Endothelial cell of umbilical vein (primary cell): ENCODE measurements around the gene CLEC16A. TPM values are rescaled to one million over a fixed set of nuclear protein-coding genes. Genes with fewer than 3 reads are reported as not detected.

Source experiments
- BruUV-seq: library from RNA; stranded (reverse); fragments of 400-500 nt; replicated peaks from 2 replicates; lab custom pipeline; 2021; lab: Mats Ljungman, UMichigan
- CTCF ChIA-PET: fragments of 300-600, 350-600 bp; sonication (Branson Sonifier 250); formaldehyde crosslinking; loops from one replicate; lab custom pipeline; 2021; ENCODE audit warnings: antibody characterized with exemption, inconsistent platforms; lab: Charles Lee
- POLR2A ChIA-PET: fragments of 300-600, 350-600 bp; sonication (Branson Sonifier 250); formaldehyde crosslinking; loops from one replicate; lab custom pipeline; 2021; ENCODE audit warnings: antibody characterized with exemption, inconsistent platforms; lab: Charles Lee
- DNase-seq: peaks from one replicate; pipeline ENCODE4 v3.0.0-alpha.2; 2011; ENCODE audit warnings: low read depth, low spot score
- FAIRE-seq: peaks from 2 replicates; lab custom pipeline; 2011; peaks lifted over from hg19 to GRCh38; lab: Jason Lieb, UNC
- H2AFZ ChIP-seq: 2 replicates; pipeline ENCODE4 v1.6.0; 2012; ENCODE audit warnings: low read depth, low read length, control low read depth, inconsistent platforms
- H3K27ac ChIP-seq: 2 replicates; pipeline ENCODE4 v1.5.1; 2011; ENCODE audit warnings: low read depth, mild to moderate bottlenecking, control low read depth, low read length, moderate library complexity; ENCODE audit not compliant: insufficient read depth
- H3K27me3 ChIP-seq, 2 experiments: 2 replicates each; pipeline versions ENCODE4 v1.6.0 to v1.6.1; 2011; ENCODE audit warnings: low read length in 2 of 2, mixed read lengths in 1 of 2; ENCODE audit not compliant: control insufficient read depth in 2 of 2, insufficient read depth in 2 of 2
- H3K36me3 ChIP-seq, 2 experiments: 2 replicates in 1 of 2; 3 replicates in 1 of 2; pipeline ENCODE4 v1.5.1; 2011; ENCODE audit warnings: low read length in 2 of 2, mild to moderate bottlenecking in 1 of 2, moderate library complexity in 1 of 2; ENCODE audit not compliant: control insufficient read depth in 2 of 2, insufficient read depth in 2 of 2; ENCODE audit errors: extremely low read depth in 1 of 2
- H3K4me1 ChIP-seq: 3 replicates; pipeline ENCODE4 v1.5.1; 2011; ENCODE audit warnings: mild to moderate bottlenecking, low read length; ENCODE audit not compliant: control insufficient read depth, insufficient read depth; ENCODE audit errors: extremely low read depth
- H3K4me2 ChIP-seq: 2 replicates; pipeline ENCODE4 v1.6.1; 2011; ENCODE audit warnings: low read length, control low read depth, mixed read lengths; ENCODE audit not compliant: insufficient read depth
- H3K4me3 ChIP-seq, 3 experiments: fragments of 200-600 bp in 1 of 3; sonication (generic), shearing (Covaris generic) in 1 of 3; replicated peaks in 1 of 3; 2 replicates each; pipeline ENCODE4 v1.5.1; 2011 to 2016; ENCODE audit warnings: control low read depth in 3 of 3, low read length in 3 of 3, mild to moderate bottlenecking in 2 of 3, inconsistent platforms in 1 of 3, low read depth in 1 of 3, moderate library complexity in 1 of 3; ENCODE audit not compliant: insufficient read depth in 1 of 3
- H3K79me2 ChIP-seq: 2 replicates; pipeline ENCODE4 v1.6.0; 2012; ENCODE audit warnings: low read length, inconsistent platforms; ENCODE audit not compliant: control insufficient read depth, insufficient read depth
- H3K9ac ChIP-seq: replicated peaks from 2 replicates; pipeline ENCODE3; 2011; ENCODE audit warnings: low read length, control low read depth; ENCODE audit not compliant: insufficient read depth; ENCODE audit errors: extremely low read depth
- H3K9me1 ChIP-seq: replicated peaks from 3 replicates; pipeline ENCODE4 v1.6.0; 2011; ENCODE audit warnings: mild to moderate bottlenecking, low read length; ENCODE audit not compliant: control insufficient read depth, insufficient read depth; ENCODE audit errors: extremely low read depth
- H3K9me3 ChIP-seq: replicated peaks from 2 replicates; pipeline ENCODE4 v1.5.1; 2012; ENCODE audit warnings: low read length, inconsistent platforms; ENCODE audit not compliant: control insufficient read depth, insufficient read depth
- H4K20me1 ChIP-seq: replicated peaks from 2 replicates; pipeline ENCODE3; 2011; ENCODE audit warnings: mild to moderate bottlenecking, low read length; ENCODE audit not compliant: control insufficient read depth, insufficient read depth; ENCODE audit errors: extremely low read depth
- POLR2AphosphoS5 ChIP-seq: IDR thresholded peaks from 2 replicates; pipeline ENCODE4 v1.6.1; 2012; ENCODE audit warnings: low read depth, mild to moderate bottlenecking, control low read depth, low read length, moderate library complexity; ENCODE audit not compliant: insufficient read depth
- dilution Hi-C: fragments of 300-500 bp; cut with MboI; formaldehyde crosslinking; loops from one replicate; pipeline ENCODE4 v1.15.0; 2019; ENCODE audit warnings: low sequenced_read_pairs; ENCODE audit not compliant: extremely low pct_ligation_motif_present
- intact Hi-C: fragments of 100-400 bp; cut with micrococcal nuclease; formaldehyde crosslinking; loops from one replicate; pipeline ENCODE4 v1.10.0; 2022
- polyA plus RNA-seq, 4 experiments: library from polyadenylated mRNA; depleted of rRNA in 3 of 4; stranded (reverse) in 3 of 4; unstranded in 1 of 4; fragments of >200 nt; gene quantifications; 2 replicates each; pipeline versions ENCODE4 v1.2.1 to v1.2.3, GENCODE V29; 2011 to 2012; ENCODE audit warnings: missing spikeins in 1 of 4
- total RNA-seq: library from RNA; stranded (reverse); gene quantifications from 2 replicates; pipeline ENCODE4 v1.2.3, GENCODE V29; 2021
- TF ChIP-seq, protein P1 (sequence below), 2 donors: IDR thresholded peaks; 1 replicate in 1 of 2; 2 replicates in 1 of 2; pipeline ENCODE4 v1.5.1; 2011; ENCODE audit warnings: low read length in 2 of 2, mild to moderate bottlenecking in 2 of 2, moderate library complexity in 2 of 2, control low read depth in 1 of 2, inconsistent platforms in 1 of 2, low read depth in 1 of 2; ENCODE audit not compliant: insufficient read depth in 1 of 2; ENCODE audit errors: extremely low read depth in 1 of 2

The CLEC16A gene
- total and polyA plus RNA-seq, 2 donors (not counting 3 experiments of a cell fraction or from before 2014, with no cell fraction given): 11.4 to 23.3 TPM

GRCh38 chr16:10988164-10988803 lies 43.9 kb downstream of the CLEC16A start:
- TF ChIP-seq, protein P1, sequence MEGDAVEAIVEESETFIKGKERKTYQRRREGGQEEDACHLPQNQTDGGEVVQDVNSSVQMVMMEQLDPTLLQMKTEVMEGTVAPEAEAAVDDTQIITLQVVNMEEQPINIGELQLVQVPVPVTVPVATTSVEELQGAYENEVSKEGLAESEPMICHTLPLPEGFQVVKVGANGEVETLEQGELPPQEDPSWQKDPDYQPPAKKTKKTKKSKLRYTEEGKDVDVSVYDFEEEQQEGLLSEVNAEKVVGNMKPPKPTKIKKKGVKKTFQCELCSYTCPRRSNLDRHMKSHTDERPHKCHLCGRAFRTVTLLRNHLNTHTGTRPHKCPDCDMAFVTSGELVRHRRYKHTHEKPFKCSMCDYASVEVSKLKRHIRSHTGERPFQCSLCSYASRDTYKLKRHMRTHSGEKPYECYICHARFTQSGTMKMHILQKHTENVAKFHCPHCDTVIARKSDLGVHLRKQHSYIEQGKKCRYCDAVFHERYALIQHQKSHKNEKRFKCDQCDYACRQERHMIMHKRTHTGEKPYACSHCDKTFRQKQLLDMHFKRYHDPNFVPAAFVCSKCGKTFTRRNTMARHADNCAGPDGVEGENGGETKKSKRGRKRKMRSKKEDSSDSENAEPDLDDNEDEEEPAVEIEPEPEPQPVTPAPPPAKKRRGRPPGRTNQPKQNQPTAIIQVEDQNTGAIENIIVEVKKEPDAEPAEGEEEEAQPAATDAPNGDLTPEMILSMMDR (IDR thresholded peaks at IDR 0.05; ENCODE audit: extremely low read depth in 1 of 2, insufficient read depth in 1 of 2, low read depth in 1 of 2, low read length in 2 of 2): peak; percentile 26 to 57
- no peak for TF ChIP-seq POLR2AphosphoS5
- POLR2A ChIA-PET: no interaction called here
- H3K79me2 ChIP-seq: no peaks in the 10 kb centered on the region
- no peaks in the 10 kb centered on the region for H3K27me3 ChIP-seq
- peak; percentile 53 for FAIRE-seq
- H3K9ac ChIP-seq: no peak overlapping the region
- CTCF ChIA-PET: no interaction called here
- dilution Hi-C loops: no loop called here
- H4K20me1 ChIP-seq: no peaks in the 10 kb centered on the region
- no peak overlapping the region for H2AFZ ChIP-seq
- intact Hi-C loops: no loop called here
- H3K27ac ChIP-seq: no peak overlapping the region
- no peak overlapping the region for H3K4me3 ChIP-seq
- H3K9me3 ChIP-seq: no peaks in the 10 kb centered on the region
- peaks cover 16% of the 10 kb centered on the region for H3K4me1 ChIP-seq
- DNase-seq: no peak
- no peaks in the 10 kb centered on the region for H3K36me3 ChIP-seq
- no peak overlapping the region for H3K4me2 ChIP-seq
- BruUV-seq: no TSS peak
- no peaks in the 10 kb centered on the region for H3K9me1 ChIP-seq

- Histone ChIP-seq H3K36me3 (no peaks in the 10 kb centered on the region), H3K9me3 (no peaks in the 10 kb centered on the region), H3K27ac (no peak overlapping the region), H2AFZ (no peak overlapping the region), H4K20me1 (no peaks in the 10 kb centered on the region), H3K9me1 (no peaks in the 10 kb centered on the region), H3K9ac (no peak overlapping the region), H3K79me2 (no peaks in the 10 kb centered on the region), H3K4me3 (no peak overlapping the region), H3K4me2 (no peak overlapping the region), H3K4me1 (peaks cover 15% of the 10 kb centered on the region), H3K27me3 (no peaks in the 10 kb centered on the region)
- intact Hi-C loops (no loop called here), dilution Hi-C loops (no loop called here)
- ChIA-PET CTCF (interaction anchor here (1.5 to 2.4 kb wide), 2 partner anchors 8 to 267 kb away, joined by 4 to 9 read pairs; partner anchors contain the start of gene SOCS1), POLR2A (no interaction called here)
- FAIRE-seq: no peak
- BruUV-seq: no TSS peak
- no peak for TF ChIP-seq POLR2AphosphoS5
- TF ChIP-seq, protein P1 (IDR thresholded peaks at IDR 0.05; ENCODE audit: extremely low read depth in 1 of 2, insufficient read depth in 1 of 2, low read depth in 1 of 2, low read length in 2 of 2): peak in 1 of 2 donors; percentile 2
- DNase-seq: no peak
Measured at GRCh38 chr16:10988879-10989278, 44.5 kb downstream of the CLEC16A start.
